IPS DF 4.7 (cell line): Measurements from ENCODE around the gene FGFR3.
"Not testable (repeated sequence)": the region's sequence is repeated elsewhere in the genome, so short reads cannot be mapped to it uniquely, and the experiment has no call there.

Experiments
- DNase-seq: peaks from one replicate; pipeline ENCODE4 v3.0.0-alpha.2; 2013; ENCODE audit warnings: low spot score; ENCODE audit errors: extremely low read depth

FGFR3 gene

GRCh38 chr4:1841201-1841886, 48.3 kb downstream of the FGFR3 start:
- DNase-seq: no peak

- no peak for DNase-seq
Observed at GRCh38 chr4:1841887-1842210, 48.8 kb downstream of the FGFR3 start.

- DNase-seq: no peak
Observed at GRCh38 chr4:1842339-1842895, 49.3 kb downstream of the FGFR3 start.

GRCh38 chr4:1842993-1843448, 49.9 kb downstream of the FGFR3 start:
- no peak for DNase-seq

GRCh38 chr4:1843852-1844251, 50.8 kb downstream of the FGFR3 start:
- DNase-seq: no peak

GRCh38 chr4:1844618-1845017, 51.5 kb downstream of the FGFR3 start:
- DNase-seq: not testable (repeated sequence)

GRCh38 chr4:1846580-1846979, 53.5 kb downstream of the FGFR3 start:
- no peak for DNase-seq

- no peak for DNase-seq
Observed at GRCh38 chr4:1850276-1850675, 57.2 kb downstream of the FGFR3 start.

- no peak for DNase-seq
Observed at GRCh38 chr4:1851160-1851559, 58.1 kb downstream of the FGFR3 start.

- no peak for DNase-seq
Observed at GRCh38 chr4:1851575-1852410, 58.7 kb downstream of the FGFR3 start.

- DNase-seq: no peak
Observed at GRCh38 chr4:1852904-1853623, 60.0 kb downstream of the FGFR3 start.

GRCh38 chr4:1854752-1855151, 61.7 kb downstream of the FGFR3 start:
- DNase-seq: no peak

GRCh38 chr4:1855333-1856070, 62.4 kb downstream of the FGFR3 start:
- no peak for DNase-seq

GRCh38 chr4:1856071-1856942, 63.2 kb downstream of the FGFR3 start, which contains the start of gene LETM1:
Gene LETM1, minus strand, starts transcription at chr4:1856156. Its CDS starts 206 bp downstream, at chr4:1855950.
- DNase-seq: no peak

- DNase-seq: no peak
Observed at GRCh38 chr4:1856943-1857699, 64.0 kb downstream of the FGFR3 start.

- no peak for DNase-seq
Observed at GRCh38 chr4:1857931-1858330, 64.8 kb downstream of the FGFR3 start.
